ENCODE results near the gene FABP7. TPM values are rescaled to one million over a fixed set of nuclear protein-coding genes. Genes with fewer than 3 reads are reported as not detected.

The FABP7 gene
- total and polyA plus RNA-seq, 4 donors: 0.03 to 10.4 TPM; not detected in 2

- Histone ChIP-seq H3K27me3 (ENCODE audit: control insufficient read depth in 3 of 3, insufficient read depth in 3 of 3, low read length in 2 of 3) (no peaks in the 10 kb centered on the region), H3K4me1 (ENCODE audit: control insufficient read depth in 5 of 5, insufficient read depth in 5 of 5, low read length in 5 of 5) (peaks cover 0 to 46% (median 0%) of the 10 kb centered on the region in 5 donors), H3K9ac (ENCODE audit: insufficient read depth in 1 of 2, low read length in 2 of 2) (no peak overlapping the region), H3K27ac (ENCODE audit: low read depth in 1 of 2, low read length in 1 of 2) (no peak overlapping the region), H3K36me3 (ENCODE audit: control insufficient read depth in 4 of 4, insufficient read depth in 4 of 4, low read length in 4 of 4) (peaks cover 0 to 10% (median 5%) of the 10 kb centered on the region in 4 donors), H3K9me3 (ENCODE audit: control insufficient read depth in 4 of 4, insufficient read depth in 3 of 4, low read length in 3 of 4) (no peaks in the 10 kb centered on the region), H3K4me3 (no peak overlapping the region)
- WGBS, 2 donors: 85 to 87% methylated on average over 2 of the region's 2 CpGs
- DNase-seq (peak; percentile 27 to 84 (median 82)), ATAC-seq (ENCODE audit: insufficient read depth, low FRiP score) (no peak)
- TF ChIP-seq CTCF (IDR thresholded peaks at IDR 0.05; ENCODE audit: control extremely low read depth, extremely low read depth): no peak
Measured at GRCh38 chr6:122809691-122810090, 30.2 kb downstream of the FABP7 start.

- WGBS, 2 donors: 89 to 91% methylated on average over 1 of the region's 1 CpG
- Histone ChIP-seq H3K9me3 (ENCODE audit: control insufficient read depth in 4 of 4, insufficient read depth in 3 of 4, low read length in 3 of 4) (no peaks in the 10 kb centered on the region), H3K4me3 (no peak overlapping the region), H3K27me3 (ENCODE audit: control insufficient read depth in 3 of 3, insufficient read depth in 3 of 3, low read length in 2 of 3) (no peaks in the 10 kb centered on the region), H3K4me1 (ENCODE audit: control insufficient read depth in 5 of 5, insufficient read depth in 5 of 5, low read length in 5 of 5) (peaks cover 0 to 42% (median 0%) of the 10 kb centered on the region in 5 donors), H3K27ac (ENCODE audit: low read depth in 1 of 2, low read length in 1 of 2) (no peak overlapping the region), H3K36me3 (ENCODE audit: control insufficient read depth in 4 of 4, insufficient read depth in 4 of 4, low read length in 4 of 4) (peaks cover 0 to 10% (median 5%) of the 10 kb centered on the region in 4 donors), H3K9ac (ENCODE audit: insufficient read depth in 1 of 2, low read length in 2 of 2) (no peak overlapping the region)
- DNase-seq (no peak), ATAC-seq (ENCODE audit: insufficient read depth, low FRiP score) (no peak)
- TF ChIP-seq CTCF (IDR thresholded peaks at IDR 0.05; ENCODE audit: control extremely low read depth, extremely low read depth): no peak
Measured at GRCh38 chr6:122810189-122810588, 30.7 kb downstream of the FABP7 start.

- WGBS, 2 donors: 66 to 74% methylated on average over 2 of the region's 2 CpGs
- H3K9me3 ChIP-seq (ENCODE audit: control insufficient read depth in 4 of 4, insufficient read depth in 3 of 4, low read length in 3 of 4): no peaks in the 10 kb centered on the region
- TF ChIP-seq CTCF (IDR thresholded peaks at IDR 0.05; ENCODE audit: control extremely low read depth, extremely low read depth): no peak
- no peak overlapping the region for H3K4me3 ChIP-seq
- no peaks in the 10 kb centered on the region for H3K36me3 ChIP-seq (ENCODE audit: control insufficient read depth in 4 of 4, insufficient read depth in 4 of 4, low read length in 4 of 4)
- DNase-seq: no peak
- H3K4me1 ChIP-seq (ENCODE audit: control insufficient read depth in 5 of 5, insufficient read depth in 5 of 5, low read length in 5 of 5): no peaks in the 10 kb centered on the region
- no peak for ATAC-seq (ENCODE audit: insufficient read depth, low FRiP score)
- H3K9ac ChIP-seq (ENCODE audit: insufficient read depth in 1 of 2, low read length in 2 of 2): no peak overlapping the region
- no peaks in the 10 kb centered on the region for H3K27me3 ChIP-seq (ENCODE audit: control insufficient read depth in 3 of 3, insufficient read depth in 3 of 3, low read length in 2 of 3)
- H3K27ac ChIP-seq (ENCODE audit: low read depth in 1 of 2, low read length in 1 of 2): no peak overlapping the region
Measured at GRCh38 chr6:122817358-122817757, 37.8 kb downstream of the FABP7 start.

GRCh38 chr6:122817766-122818165 lies 38.2 kb downstream of the FABP7 start:
- no peaks in the 10 kb centered on the region for H3K27me3 ChIP-seq (ENCODE audit: control insufficient read depth in 3 of 3, insufficient read depth in 3 of 3, low read length in 2 of 3)
- 79 to 82% methylated on average over 4 of the region's 4 CpGs for WGBS, 2 donors
- H3K9ac ChIP-seq (ENCODE audit: insufficient read depth in 1 of 2, low read length in 2 of 2): no peak overlapping the region
- ATAC-seq (ENCODE audit: insufficient read depth, low FRiP score) (no peak), DNase-seq (no peak)
- H3K27ac ChIP-seq (ENCODE audit: low read depth in 1 of 2, low read length in 1 of 2): no peak overlapping the region
- no peaks in the 10 kb centered on the region for H3K36me3 ChIP-seq (ENCODE audit: control insufficient read depth in 4 of 4, insufficient read depth in 4 of 4, low read length in 4 of 4)
- TF ChIP-seq CTCF (IDR thresholded peaks at IDR 0.05; ENCODE audit: control extremely low read depth, extremely low read depth): no peak
- no peaks in the 10 kb centered on the region for H3K4me1 ChIP-seq (ENCODE audit: control insufficient read depth in 5 of 5, insufficient read depth in 5 of 5, low read length in 5 of 5)
- H3K4me3 ChIP-seq: no peak overlapping the region
- no peaks in the 10 kb centered on the region for H3K9me3 ChIP-seq (ENCODE audit: control insufficient read depth in 4 of 4, insufficient read depth in 3 of 4, low read length in 3 of 4)
